Raji (cell line): ENCODE data around the gene DLX4.

Experiments used
- POLR2A ChIP-seq: IDR thresholded peaks from 2 replicates; pipeline ENCODE4 v1.6.1; 2011; ENCODE audit warnings: low read depth, low read length, control low read depth; ENCODE audit not compliant: insufficient read depth

DLX4 gene

DNA sequence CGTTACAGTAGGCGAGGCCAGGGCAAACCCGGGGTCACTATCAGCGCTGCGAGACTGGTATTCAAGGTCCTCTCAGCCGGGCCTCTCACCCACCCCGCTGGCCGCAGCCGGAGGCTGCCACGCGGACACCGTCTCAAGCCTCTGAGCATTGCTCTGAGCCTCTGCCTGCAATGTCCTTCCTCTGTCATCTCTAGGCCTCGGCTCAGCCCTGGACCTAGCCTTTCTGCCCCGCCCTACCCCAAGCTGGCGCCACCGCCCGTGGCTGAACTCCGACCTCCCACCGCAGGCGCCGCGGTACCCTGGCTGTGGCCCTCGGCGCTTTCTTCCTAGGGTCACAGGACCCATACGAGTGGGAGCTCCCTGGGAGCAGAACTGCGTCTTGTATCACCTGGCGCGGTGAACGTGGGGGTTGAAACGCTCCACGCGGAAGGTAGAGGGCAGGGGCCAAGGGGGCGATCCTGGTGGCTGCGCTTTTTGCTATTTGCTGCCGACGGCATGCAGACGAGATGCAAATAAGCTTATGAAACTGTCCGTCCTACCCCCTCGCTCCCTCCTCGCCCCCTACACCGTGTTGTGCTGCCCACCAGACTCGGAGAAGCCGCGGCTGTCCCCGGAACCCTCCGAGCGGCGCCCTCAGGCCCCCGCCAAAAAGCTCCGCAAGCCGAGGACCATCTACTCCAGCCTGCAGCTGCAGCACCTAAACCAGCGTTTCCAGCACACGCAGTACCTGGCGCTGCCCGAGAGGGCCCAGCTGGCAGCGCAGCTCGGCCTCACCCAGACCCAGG is 3.7 kb downstream of the DLX4 start:
- TF ChIP-seq POLR2A = no peak

DNA sequence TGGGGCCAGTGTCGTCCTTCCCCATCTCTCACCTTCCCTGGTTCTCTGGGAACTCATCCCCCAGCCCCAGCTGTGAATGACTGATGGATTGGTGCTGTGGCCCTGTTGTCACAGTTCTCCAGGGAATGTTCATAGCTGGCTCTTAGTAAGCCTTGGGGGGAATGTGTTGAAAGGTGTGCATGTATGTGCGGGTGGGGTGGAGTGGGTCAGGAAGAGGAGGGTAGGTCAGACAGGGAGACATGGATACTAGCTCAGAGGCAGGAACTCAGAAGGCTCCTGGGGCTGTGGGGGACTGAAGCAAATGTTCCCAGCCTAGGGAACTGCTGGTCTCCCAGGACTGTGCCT is 4.3 kb downstream of the DLX4 start:
- no peak for TF ChIP-seq POLR2A

DNA sequence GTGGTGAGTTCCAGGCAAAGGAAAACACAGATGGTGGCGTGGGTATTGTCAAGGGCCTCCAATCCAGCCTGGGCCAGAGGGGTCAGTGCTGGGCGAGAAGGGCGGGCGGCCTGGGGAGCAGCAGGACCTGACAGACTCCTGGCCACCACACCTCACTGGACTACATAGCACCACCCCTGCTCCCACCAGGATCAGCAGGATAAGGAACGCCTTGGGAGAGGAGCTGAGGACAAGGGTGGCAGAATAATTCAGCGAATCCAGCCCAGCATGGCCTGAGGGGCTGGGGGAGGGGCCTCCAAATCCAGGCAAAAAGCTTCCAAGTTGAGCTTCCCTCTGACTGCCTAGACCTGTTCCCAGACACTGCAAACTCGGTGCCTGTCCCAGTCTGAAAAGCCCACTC is 6.5 kb downstream of the DLX4 start:
- TF ChIP-seq POLR2A = no peak

DNA sequence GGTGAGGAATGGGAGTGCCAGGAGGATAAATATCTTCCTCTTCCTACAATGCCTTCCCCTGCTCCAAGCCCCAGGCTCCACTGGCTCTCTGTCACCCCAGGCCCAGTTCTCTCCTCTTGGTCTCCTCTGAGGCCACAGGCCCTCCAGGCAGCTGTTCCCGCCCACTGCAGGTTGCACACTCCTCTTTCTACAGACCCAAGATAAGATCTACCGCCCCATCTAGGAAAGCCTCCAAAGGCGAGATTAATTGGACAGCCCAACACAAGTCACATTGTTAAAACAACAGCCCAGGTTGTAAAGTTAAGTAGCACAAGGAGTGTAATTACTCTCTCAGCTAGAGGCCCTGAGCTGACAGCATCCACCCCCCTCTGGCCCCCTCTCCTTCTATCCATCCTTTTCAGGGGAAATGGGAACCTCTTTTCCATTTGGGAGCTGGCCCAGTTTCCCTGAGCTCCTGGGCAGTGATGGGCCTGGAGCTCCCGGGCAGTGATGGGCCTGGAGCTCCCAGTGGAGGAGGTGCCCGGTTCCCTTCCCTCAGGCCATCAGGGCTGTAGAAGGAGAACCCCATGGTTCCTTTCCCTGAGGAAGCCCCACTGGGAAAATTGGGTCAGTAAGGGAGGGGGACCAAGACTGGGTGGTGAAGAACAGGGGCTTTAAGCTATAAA is 7.3 kb downstream of the DLX4 start:
- TF ChIP-seq POLR2A = no peak

DNA sequence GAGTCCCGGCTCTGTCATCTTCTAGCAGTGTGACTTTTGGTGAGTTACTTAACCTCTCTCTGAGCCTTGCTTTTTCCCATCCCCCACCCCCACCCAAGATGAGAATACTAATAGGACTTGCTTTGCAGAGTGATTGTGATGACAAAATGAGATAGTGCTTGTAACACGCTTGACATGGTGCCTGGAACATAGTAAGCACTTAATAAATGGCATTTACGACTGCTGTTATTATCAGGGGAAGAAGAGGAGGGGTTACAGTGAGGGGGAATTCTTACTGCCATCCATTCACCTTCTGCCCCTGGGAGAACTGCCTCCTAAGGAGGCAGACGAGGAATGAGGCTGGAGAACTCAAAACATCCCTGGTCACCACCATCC is 7.8 kb downstream of the DLX4 start:
- no peak for TF ChIP-seq POLR2A

DNA sequence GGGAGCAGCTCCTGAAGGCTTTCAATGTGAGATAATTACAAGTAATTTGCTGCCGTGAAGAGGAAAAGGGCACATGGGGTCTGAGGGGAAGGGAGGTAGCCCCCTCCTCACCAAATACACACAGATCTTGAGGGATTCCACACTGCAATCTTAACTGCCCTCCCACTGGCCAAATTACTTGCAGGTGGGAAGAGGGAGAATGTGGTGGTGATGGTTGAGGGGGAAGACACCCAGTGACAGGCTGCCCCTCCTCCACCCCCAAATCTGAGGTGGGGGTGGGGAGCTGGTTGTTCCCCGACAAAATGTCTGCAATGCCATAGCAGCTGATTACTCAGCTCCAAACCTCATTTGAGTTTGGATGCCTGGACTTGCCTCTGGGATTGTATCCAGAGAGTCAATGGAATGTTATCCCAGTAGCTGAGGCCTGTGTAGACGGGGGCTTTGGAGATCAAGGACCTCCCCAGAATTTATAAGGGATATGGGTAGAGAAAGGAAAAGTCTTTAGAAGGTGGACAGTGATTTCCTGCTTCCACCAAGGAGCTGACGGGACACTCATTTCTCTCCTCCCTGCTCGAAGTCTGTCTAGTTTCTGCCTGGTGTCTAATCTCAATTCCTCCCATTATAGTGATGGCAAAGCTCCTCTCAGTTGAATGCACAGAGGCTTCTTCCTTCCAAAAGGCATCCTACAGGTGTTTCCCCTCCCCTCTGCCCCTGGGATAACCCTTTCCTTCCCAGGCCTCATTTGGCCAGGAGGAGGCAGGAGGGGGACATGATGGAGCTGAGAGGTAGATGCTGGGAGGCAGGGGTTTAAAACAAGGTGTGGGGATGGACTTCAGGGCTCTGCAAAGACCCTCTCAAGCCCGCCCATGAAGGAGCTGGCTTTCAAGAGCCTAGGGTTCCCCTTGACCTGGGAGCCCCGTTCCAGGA is 8.7 kb downstream of the DLX4 start:
- no peak for TF ChIP-seq POLR2A

DNA sequence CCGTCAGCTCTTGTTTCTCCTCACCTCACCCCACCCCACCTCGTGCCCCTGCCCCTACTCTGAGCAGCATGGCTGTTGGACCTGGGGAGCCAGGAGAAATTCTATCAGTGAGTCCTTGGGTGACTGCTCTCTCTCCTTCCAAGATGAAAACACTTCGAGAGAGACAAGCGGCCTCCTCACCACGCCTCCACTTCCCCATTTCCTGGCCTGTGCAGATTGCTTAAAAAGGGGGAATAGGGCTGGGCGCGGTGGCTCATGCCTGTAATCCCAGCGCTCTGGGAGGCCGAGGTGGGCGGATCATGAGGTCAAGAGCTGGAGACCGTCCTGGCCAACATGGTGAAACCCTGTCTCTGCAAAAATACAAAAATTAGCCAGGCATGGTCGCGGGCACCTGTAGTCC is 9.5 kb downstream of the DLX4 start:
- TF ChIP-seq POLR2A = no peak

DNA sequence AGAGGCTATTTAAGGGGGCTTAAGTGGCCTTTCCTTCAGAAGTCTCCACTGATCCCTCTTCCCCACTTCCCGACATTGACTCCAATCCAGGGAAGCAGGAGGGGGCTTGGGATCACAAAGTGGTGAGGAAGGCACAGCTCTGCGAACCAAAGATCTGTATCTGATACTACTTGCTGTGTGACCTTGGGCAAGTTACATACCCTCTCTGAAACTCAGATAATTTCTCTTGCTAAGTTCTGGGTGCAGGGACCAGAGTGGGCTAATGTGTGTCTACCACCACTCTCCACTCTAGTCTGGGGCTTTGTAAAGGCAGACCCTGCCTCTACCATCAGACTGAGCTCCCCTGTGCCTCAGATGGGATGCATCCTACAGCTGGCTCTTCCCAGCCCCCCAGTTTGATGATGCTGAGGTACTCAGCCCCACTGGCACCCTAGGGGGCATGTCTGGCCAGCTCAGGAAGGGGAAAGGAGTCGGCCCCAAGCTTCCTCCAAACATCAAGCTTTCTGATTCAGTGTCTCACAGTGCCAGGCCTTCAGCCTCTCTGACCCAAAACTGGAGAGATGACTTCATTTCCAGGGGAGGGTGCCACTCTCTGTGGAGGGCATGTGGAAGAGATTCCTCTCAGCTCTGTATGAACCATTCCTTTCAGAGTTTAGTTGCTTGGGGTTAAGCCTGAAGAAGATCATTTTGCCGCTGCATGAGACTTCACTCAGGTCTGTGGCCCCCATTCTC is 10.9 kb downstream of the DLX4 start:
- no peak for TF ChIP-seq POLR2A

DNA sequence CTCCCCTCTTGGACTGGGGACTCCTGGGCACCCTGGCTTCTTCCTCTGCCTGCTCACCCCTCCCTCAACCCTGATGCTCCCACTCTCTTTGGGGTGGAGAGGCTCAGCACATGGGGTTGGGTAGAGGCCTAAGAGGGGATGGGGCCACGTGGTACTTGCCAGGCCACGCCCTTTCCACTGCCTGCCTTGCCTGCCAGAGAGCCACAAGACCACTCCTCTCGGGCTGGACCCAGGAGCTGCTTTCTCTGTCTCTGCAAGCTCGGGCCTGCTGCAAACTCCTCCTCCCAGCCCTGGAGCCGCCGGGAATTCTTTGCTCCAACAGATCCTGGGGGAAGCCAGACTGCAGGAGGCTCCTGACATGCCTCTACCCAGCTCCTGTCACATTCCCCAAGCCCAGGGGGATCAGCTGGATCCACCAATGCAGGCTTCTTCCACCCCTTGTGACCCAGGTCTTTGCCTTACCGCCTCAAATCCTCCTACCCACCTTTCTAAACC is 11.8 kb downstream of the DLX4 start:
- no peak for TF ChIP-seq POLR2A

DNA sequence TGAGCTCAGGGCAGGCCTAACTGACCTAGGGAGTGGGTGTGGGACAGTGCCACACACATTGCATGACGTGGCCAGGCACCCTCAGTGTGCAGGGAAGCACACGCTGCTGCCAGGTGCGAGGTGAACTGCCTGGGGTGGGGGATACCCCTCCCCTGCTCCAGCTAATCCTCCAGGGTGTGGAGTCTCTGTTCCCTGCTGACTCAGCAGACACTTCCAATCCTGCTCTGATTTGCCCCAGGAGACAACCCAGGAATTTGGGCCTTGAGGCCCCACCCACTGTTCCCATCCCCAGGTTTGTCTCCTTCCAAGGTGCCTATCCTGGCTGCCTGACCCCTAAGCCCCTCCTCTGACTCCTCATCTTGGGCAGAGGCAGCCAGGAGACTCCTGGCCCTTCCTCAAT is 15.3 kb downstream of the DLX4 start:
- no peak for TF ChIP-seq POLR2A

DNA sequence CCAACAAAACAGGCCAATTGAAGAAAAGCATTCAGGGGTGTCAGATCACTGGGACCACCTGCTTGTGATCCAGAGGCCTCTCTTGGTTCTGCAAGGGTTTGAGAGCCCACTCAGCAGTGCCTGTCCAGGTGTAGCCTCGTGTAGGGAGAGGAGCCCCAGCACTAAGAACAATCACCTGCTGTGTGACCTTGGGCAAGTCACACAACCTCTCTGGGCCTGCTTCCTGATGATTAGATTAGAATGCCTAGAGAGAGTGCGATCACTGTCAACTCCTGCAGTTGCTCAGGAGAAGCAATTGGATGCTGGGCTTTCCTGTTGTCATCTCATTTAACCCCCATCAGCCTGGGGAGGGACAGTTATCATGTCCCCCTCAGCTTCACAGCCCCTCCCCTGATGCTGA is 15.8 kb downstream of the DLX4 start:
- no peak for TF ChIP-seq POLR2A

DNA sequence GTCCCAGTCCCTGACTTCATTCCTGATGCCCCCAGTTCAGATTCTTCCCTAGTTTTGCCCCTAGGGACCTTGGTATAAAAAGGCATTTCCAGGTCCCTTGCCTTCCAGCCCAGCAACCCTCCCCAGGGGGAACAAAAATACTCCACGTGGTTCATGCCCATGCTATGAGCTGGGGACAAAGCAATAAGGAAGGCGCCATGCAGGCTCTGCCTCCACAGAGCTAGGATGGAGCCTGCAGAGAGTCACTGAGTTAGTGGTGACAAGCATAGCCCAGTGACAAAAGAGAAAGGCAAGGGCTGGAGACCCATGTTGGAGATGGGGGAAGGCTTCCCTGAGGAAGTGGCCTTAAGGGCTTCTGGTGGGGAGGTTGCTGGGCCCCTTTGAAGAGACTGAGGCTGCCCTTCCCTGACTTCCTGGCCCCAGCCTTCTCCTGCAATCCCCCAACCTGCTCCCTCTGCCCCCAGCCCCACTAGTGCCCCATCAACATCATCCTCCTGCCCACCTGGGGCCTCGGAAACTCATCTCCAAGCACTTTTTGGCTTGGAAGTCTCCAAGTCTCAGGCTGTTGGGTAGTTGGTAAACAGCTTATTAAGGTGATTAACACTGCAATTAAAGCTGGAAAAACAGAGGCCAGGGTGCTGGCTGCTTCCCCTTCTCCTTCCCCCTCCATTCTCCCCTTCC is 16.5 kb downstream of the DLX4 start:
- TF ChIP-seq POLR2A = no peak

DNA sequence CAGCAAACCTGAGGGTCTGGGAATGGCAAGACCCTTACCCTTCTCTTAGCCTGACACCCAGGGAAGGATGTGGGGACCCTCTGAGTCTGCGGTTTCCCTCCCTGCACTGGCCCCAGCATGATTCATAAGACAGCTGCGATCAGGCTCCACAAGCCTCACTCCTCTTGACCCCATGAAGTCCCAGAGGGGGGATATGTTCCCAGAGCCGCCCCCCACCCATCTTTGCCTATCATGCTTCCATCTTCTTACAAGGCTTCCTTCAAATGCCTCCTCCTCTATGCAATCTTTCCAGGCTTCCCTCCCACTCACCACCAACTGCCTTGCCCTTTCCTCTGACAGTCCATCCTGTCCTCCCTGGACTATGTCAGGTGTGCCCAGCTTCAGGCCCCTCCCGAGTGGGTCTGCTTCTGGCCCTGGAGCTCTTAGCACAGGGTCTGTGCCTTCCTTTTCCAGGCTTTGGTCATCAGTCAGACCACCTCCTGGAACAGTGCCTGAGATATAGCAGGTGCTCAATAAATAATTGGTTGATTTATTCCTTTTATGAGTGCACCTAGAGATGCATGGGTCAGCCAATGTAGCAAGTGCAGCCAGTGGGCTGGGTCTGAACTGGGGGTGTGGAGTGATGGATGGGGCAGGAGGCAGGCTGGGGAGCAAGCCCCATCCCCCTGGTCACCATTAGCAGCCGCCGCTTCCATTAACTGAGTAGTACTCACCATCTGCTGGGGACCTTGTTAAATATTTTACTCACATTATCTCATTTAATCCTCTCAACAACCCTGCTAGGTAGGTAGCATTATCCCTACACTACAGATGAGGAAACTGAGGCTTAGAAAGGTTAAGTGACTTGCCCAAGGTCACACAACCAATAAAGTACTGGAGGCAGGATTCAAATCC is 17.7 kb downstream of the DLX4 start:
- TF ChIP-seq POLR2A = no peak

DNA sequence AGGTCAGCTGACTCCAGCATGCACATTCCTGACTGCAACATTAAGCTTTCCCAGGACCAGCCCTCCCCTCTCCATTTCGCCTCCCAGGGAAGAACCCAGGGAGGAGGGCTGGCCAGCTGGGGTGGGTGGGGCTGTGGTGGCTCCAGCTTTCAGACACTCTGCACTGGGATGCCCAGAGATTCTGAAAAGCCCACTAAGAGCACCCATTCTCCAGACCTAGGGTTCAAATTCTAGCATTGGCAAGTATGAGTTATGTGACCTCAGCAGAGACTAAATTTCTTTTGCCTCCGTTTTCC is 18.2 kb downstream of the DLX4 start:
- TF ChIP-seq POLR2A = no peak
